GM12891 (cell line): ENCODE measurements around the gene ADAM17.
"Not testable (repeated sequence)": the region's sequence is repeated elsewhere in the genome, so short reads cannot be mapped to it uniquely, and the experiment has no call there.

ENCODE experiments used
- DNase-seq: peaks from one replicate; pipeline ENCODE4 v3.0.0; 2011; ENCODE audit warnings: low spot score; ENCODE audit not compliant: insufficient read length
- FAIRE-seq: peaks from 2 replicates; lab custom pipeline; 2011; peaks lifted over from hg19 to GRCh38; lab: Jason Lieb, UNC
- PAX5 ChIP-seq: IDR thresholded peaks from 2 replicates; pipeline ENCODE4 v1.6.1; 2011; ENCODE audit warnings: low read length, moderate library complexity, mild to moderate bottlenecking; ENCODE audit not compliant: insufficient read depth, severe bottlenecking
- POLR2A ChIP-seq: IDR thresholded peaks from 2 replicates; pipeline ENCODE4 v1.6.1; 2011; ENCODE audit warnings: low read depth, low read length, control low read depth
- POLR2AphosphoS5 ChIP-seq: IDR thresholded peaks from 2 replicates; pipeline ENCODE4 v1.6.1; 2011; ENCODE audit warnings: low read depth, low read length, control low read depth
- POU2F2 ChIP-seq: IDR thresholded peaks from 2 replicates; pipeline ENCODE4 v1.6.1; 2011; ENCODE audit warnings: low read depth, mild to moderate bottlenecking, control low read depth, low read length, moderate library complexity
- SPI1 ChIP-seq: IDR thresholded peaks from 2 replicates; pipeline ENCODE4 v1.6.1; 2011; ENCODE audit warnings: low read depth, low read length, control low read depth
- TAF1 ChIP-seq: IDR thresholded peaks from 2 replicates; pipeline ENCODE4 v1.6.1; 2011; ENCODE audit warnings: low read depth, low read length, control low read depth

Gene ADAM17

GRCh38 chr2:9592699-9593098 lies 37.1 kb upstream of the ADAM17 start:
- no peak for TF ChIP-seq SPI1
- TF ChIP-seq POU2F2, result no peak
- TF ChIP-seq PAX5, result no peak
- TF ChIP-seq TAF1, result no peak
- no peak for TF ChIP-seq POLR2A
- no peak for TF ChIP-seq POLR2AphosphoS5
- DNase-seq (no peak), FAIRE-seq (no peak)

GRCh38 chr2:9590641-9591040 lies 35.0 kb upstream of the ADAM17 start:
- peak; percentile 5 for FAIRE-seq
- TF ChIP-seq POU2F2 (no peak), SPI1 (no peak), TAF1 (no peak), POLR2AphosphoS5 (no peak), POLR2A (no peak), PAX5 (no peak)
- no peak for DNase-seq

GRCh38 chr2:9586465-9586864 lies 30.8 kb upstream of the ADAM17 start:
- no peak for FAIRE-seq
- TF ChIP-seq POU2F2 (no peak), TAF1 (no peak), SPI1 (no peak), POLR2A (no peak), POLR2AphosphoS5 (no peak), PAX5 (no peak)

GRCh38 chr2:9585486-9585885 lies 29.9 kb upstream of the ADAM17 start:
- TF ChIP-seq POLR2A, result no peak
- TF ChIP-seq POLR2AphosphoS5, result no peak
- no peak for TF ChIP-seq SPI1
- no peak for TF ChIP-seq POU2F2
- no peak for TF ChIP-seq PAX5
- TF ChIP-seq TAF1, result no peak
- FAIRE-seq (no peak), DNase-seq (no peak)

More at GRCh38 chr2:9586465-9586864, 30.8 kb upstream of the ADAM17 start:
- no peak for DNase-seq

GRCh38 chr2:9584902-9585301 lies 29.3 kb upstream of the ADAM17 start:
- not testable (repeated sequence) for FAIRE-seq, DNase-seq

GRCh38 chr2:9582624-9583023 lies 27.0 kb upstream of the ADAM17 start:
- no peak for TF ChIP-seq POLR2AphosphoS5
- no peak for TF ChIP-seq POU2F2
- no peak for DNase-seq
- FAIRE-seq, result no peak

GRCh38 chr2:9578467-9579235 lies 23.0 kb upstream of the ADAM17 start:
- no peak for FAIRE-seq
- TF ChIP-seq PAX5, result no peak
- no peak for TF ChIP-seq POU2F2
- no peak for TF ChIP-seq SPI1
- TF ChIP-seq POLR2AphosphoS5, result no peak
- no peak for TF ChIP-seq TAF1
- no peak for TF ChIP-seq POLR2A

GRCh38 chr2:9574331-9574730 lies 18.7 kb upstream of the ADAM17 start:
- TF ChIP-seq POU2F2, result no peak
- DNase-seq, result no peak
- FAIRE-seq, result no peak

More at GRCh38 chr2:9578467-9579235, 23.0 kb upstream of the ADAM17 start:
- no peak for DNase-seq

GRCh38 chr2:9573840-9574239 lies 18.2 kb upstream of the ADAM17 start:
- FAIRE-seq (no peak), DNase-seq (no peak)
- TF ChIP-seq POLR2AphosphoS5 (no peak), SPI1 (no peak), PAX5 (no peak), POU2F2 (no peak), TAF1 (no peak), POLR2A (no peak)

GRCh38 chr2:9573013-9573720 lies 17.5 kb upstream of the ADAM17 start:
- DNase-seq, result no peak
- TF ChIP-seq POLR2A (no peak), POU2F2 (no peak), TAF1 (no peak), SPI1 (no peak), PAX5 (no peak), POLR2AphosphoS5 (no peak)
- no peak for FAIRE-seq
